Measurements from ENCODE around the gene PPL.

Gene PPL

GRCh38 chr16:4883501-4883900, 53.4 kb downstream of the PPL start:
- FAIRE-seq, result no peak

GRCh38 chr16:4882633-4883285, 54.2 kb downstream of the PPL start:
- no peak for FAIRE-seq

GRCh38 chr16:4882000-4882632, 54.8 kb downstream of the PPL start:
- no peak for FAIRE-seq

DNA sequence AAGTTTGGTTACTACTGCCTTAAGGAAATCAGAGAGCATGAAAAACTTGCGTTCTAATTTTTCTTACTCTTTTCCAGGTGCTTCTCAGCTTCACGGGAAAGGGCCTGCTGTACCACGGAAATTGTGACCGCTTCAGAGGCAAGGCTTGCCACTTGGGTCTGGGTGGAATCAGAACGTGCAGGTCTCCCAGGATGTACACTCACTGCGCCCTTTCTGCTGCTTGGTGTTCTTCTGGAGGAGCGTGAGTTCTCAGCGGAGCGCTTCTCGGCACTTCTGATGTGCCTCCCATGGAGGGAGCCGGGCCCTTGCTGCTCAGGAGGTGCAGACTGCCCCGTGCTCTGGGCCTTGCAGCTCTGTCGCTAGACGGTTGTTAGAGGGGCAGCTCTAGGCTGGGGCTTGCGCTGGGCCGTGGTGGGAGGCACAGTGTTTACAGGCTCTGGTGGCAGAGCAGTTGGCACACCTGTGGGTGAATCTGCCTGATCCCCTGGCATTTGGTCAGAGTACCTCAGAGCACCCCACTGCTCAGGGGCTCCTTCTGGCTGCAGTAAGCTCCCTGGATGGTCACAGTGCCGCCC, 56.9 kb downstream of the PPL start:
- no peak for FAIRE-seq

DNA sequence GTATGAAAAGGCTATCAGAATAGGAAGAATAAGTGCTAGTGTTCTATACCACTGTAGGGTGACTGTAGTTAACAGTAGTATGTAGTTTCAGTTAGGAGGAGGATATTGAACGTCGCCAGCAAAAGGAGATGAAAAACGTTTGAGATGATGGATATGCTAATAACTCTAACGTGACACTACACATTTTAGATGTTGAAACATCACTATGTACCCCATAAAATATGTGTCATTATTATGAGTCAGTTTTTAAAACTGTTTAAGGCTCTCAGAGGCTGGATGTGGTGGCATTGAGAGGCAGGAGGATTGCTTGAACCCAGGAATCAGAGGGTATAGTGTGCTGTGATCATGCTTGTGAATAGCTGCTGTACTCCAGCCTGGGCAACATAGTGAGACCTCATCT, 57.9 kb downstream of the PPL start:
- no peak for FAIRE-seq

DNA sequence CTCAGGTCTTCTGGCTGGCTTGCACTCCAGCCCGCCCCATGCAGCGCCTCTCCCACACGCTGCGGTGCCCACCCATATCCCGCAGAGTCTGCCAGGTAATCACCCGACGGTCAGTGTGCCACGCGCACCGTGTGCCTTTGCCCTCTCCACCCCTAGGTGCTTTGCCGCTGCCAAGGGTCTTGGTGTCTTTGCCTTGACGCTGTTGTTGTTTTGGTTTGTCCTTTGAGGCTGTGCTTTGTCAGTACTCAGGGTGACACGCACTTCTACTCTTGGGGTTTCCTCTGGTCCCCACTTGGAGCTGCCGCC, 59.6 kb downstream of the PPL start:
- FAIRE-seq, result no peak

DNA sequence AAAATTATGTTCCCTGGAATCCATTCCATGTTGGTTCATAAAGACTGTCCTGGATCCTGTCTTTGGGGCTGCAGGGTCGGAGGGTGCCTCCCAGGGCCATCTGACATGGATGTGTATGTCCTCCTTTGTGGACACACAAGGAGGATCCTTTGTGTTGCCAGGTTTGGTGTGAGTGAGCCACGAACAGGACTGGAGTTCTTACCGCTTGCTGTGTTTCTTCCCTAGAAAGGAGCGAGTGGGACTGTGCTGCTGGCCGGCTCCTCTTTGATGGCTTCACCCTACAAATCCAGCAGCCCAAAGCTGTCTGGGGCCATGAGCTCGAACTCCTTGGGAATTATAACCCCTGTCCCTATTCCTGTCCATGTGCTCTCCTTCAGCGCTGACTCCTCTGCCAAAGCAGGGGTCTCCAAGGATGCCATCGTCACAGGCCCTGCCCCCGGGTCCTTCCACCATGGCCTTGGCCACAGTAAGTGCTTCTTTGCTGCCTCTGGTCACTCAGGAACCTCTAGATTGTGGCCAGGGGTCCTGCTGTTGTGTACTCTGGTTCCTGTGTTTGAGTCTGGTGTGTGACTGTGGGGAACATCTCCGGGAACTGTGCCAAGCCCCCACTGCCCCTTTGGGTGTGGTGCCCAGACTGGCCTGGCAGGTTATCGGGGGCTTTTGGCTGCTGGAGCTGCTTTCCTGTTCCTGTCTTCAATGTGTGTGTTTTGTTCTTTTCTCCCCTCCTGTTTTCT, 60.1 kb downstream of the PPL start:
- no peak for FAIRE-seq

GRCh38 chr16:4874666-4875065, 62.3 kb downstream of the PPL start:
- no peak for FAIRE-seq

DNA sequence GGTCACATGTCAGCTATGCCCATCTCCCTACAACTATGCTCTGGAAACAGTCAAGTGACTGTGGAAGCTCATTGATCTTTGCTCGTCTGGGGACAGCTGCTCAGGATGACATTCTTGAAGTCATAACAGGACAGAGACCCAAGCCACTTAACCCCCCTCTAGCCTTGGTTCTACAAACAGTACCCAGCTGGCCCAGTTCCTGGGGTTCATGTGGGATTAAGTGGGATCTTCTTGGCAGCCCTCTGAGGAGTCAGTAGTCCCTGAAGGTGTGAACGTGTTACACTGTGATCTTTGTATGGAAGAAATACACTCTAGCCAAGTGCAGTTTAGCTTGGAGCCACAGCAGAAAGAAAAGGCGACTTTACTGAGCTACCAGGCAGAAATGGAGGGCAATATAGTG, 63.9 kb downstream of the PPL start:
- FAIRE-seq, result no peak

- no peak for FAIRE-seq
Measured at GRCh38 chr16:4871071-4871470, 65.9 kb downstream of the PPL start.

DNA sequence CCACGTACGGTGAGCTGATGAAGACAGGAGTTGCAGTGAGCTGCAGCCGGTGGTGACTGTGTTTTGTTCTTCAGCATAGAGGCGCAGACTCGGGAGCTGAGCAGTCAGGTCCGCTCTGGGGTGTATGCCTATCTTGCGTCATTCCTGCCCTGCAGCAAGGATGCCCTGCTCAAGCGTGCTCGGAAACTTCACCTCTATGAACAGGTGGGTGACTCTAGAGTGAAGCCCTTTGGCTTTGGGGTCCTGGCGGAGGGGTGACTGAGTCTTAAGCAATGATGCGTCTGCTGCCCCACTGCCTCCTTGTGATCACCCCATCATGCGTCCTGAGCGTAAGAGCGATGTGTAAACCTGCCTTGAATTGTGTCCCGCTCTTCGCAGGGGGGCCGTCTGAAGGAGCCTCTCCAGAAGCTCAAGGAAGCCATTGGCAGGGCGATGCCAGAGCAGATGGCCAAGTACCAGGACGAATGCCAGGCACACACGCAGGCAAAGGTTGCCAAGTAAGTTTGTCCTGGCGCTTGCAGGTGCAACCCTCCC, 66.7 kb downstream of the PPL start:
- no peak for FAIRE-seq

- FAIRE-seq, result no peak
Measured at GRCh38 chr16:4869147-4869805, 67.7 kb downstream of the PPL start.

DNA sequence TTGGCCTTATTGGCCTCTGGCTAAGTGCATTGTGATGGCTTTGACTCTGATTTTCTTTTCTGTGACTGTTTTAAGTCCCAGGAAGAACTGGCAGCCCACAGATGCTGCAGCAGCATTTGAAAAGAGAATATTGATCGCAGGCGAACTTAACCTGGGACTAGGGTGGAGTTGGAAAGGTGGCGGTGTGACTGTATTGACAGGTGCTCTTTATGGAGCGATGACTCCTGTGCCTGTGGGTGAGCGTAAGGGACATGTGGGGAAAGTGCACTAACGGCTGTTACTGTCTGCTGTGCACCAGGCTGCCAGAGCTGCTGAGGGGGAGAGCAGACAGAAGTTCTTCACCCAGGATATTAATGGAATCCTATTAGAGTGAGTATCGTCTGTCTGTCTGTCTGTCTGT, 68.4 kb downstream of the PPL start:
- FAIRE-seq, result no peak

GRCh38 chr16:4868026-4868425, 68.9 kb downstream of the PPL start:
- no peak for FAIRE-seq

DNA sequence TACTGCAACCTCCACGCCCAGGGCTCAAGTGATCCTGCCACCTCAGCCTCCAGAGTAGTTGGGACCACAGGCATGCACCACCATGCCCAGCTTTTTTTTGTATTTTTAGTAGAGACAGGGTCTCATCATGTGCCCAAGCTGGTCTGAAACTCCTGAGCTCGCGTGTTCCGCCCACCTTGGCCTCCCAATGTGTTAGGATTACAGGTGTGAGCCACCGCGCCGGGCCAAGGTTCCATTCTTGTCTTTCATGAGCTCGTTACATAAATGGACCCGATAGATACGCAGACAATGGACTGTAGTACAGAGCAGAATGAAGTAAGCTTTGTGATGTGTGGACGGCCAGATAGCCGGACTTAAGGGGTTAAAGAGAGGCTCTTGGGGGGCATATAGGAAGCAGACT, 70.4 kb downstream of the PPL start:
- FAIRE-seq, result no peak

DNA sequence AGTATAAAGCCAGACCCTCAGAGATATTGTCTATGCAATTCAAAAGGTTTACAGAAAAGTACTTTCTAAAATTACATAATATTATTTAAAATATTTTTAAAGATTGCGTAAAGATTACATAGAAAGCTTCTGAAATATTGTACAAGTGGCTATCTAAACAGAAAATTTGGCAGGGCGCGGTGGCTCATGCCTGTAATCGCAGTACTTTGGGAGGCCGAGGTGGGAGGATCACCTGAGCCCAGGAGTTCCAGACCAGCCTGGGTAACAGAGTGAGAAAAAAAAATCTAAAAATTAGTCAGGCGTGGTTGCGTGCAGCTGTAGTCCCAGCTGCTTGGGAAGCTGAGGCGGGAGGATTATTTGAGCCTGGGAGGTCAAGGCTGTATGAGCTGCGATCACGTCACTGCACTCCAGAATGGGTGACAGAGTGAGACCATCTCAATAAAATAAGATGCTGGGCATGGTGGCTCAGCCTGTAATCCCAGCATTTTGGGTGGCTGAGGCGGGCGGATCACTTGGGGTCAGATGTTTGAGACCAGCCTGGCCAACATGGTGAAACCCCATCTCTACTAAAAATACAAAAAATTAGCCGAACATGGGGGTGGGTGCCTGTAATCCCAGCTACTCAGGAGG, 71.6 kb downstream of the PPL start:
- no peak for FAIRE-seq

DNA sequence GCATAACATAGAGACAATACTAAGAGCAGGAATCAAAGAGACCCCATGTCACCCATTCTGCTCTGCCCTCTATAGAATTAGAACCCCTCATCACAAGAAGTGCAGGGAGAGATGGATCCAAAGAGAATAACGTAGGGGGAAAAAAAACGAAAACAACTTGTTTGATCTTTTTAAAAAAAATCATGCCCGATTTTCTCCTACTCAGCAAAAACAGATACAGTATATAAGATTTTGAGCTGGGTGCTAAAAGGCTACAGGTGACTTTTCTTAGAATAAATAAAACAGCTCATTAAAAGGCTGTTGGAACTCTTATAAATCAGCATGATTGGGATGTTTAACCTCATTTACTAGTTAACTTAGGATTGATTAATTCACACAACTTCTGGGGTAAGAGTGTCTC, 72.2 kb downstream of the PPL start:
- no peak for FAIRE-seq

GRCh38 chr16:4862639-4863038, 74.3 kb downstream of the PPL start:
- no peak for FAIRE-seq

DNA sequence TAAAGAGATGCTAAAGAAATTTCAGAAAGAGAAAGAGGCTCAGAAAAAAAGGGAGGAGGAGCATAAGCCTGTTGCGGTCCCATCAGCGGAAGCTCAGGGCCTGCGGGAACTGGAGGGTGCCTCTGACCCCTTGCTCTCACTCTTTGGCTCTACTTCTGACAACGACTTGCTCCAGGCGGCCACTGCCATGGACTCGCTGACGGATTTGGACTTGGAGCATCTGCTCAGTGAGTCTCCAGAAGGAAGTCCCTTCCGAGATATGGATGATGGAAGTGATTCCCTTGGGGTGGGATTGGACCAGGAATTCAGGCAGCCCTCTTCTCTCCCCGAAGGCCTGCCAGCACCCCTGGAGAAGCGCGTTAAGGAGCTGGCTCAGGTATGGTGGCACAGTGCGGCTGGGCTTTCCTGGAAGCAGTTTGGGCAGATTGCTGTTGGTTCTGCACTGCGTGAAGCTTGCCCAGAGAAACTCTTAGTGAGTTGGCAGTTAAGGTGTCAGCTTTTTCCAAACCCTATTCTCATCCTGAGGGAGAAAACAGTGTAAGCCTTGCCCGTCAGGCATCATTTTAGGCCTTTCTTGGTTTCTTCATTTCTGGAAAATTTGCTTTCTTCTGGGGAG, 76.1 kb downstream of the PPL start:
- FAIRE-seq, result no peak

DNA sequence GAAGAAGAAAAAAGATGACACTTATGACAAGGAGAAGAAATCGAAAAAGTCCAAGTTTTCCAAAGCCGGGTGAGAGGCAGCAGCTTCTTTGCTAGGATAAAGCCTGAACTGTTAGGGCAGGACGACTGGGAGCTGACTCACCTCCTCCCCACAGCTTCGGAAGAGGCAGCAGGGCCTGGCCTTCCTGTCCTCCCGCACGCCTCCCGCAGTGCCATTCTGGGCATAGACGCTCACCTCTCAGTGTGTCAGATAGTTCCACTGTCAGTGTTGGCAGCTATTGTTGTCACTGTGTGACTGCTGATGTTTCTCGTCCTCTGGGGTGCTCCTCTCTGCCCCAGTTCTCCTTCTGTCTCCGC, 77.1 kb downstream of the PPL start:
- FAIRE-seq, result no peak

GRCh38 chr16:4859190-4859899, 77.6 kb downstream of the PPL start:
- FAIRE-seq, result no peak

GRCh38 chr16:4855804-4856203, 81.1 kb downstream of the PPL start:
- no peak for FAIRE-seq
